ENCODE data around the gene C22orf23.

DNA sequence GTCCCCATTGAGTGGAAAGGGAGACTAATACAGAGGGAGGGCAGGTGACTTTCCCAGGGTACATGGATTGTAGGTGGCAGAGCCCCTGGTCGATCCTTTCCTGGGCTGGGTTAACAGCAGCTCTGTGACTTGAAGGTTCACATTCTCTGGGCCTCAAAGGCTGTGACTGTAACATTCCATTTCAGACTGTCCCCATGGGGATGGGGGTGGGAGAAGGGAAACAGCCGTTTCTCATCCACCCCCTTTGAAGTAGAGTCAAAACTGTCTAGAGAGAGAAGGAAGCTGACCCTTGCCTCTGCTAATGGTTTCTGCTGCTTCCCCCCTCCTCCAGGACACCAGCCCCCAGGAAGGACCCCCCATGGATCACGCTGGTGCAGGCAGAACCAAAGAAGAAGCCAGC lies 28.1 kb downstream of the C22orf23 start:
- TF ChIP-seq EP300 (IDR thresholded peaks at IDR 0.05), result no peak
- no peak for TF ChIP-seq CTCF (IDR thresholded peaks at IDR 0.05)
- no peak for TF ChIP-seq POLR2A (IDR thresholded peaks at IDR 0.05)

Measured in ovary (tissue), 3 donors.